Fibroblast of skin of abdomen (primary cell): Measurements from ENCODE around the gene LENG8. TPM values are rescaled to one million over a fixed set of nuclear protein-coding genes. Genes with fewer than 3 reads are reported as not detected.

Experiments used
- DNase-seq: peaks from one replicate; pipeline ENCODE4 v3.0.0-alpha.2; 2013
- polyA plus RNA-seq, 2 experiments: library from polyadenylated mRNA; unstranded; fragments of 120-200 nt; gene quantifications; one replicate each; pipeline ENCODE4 v1.2.1, GENCODE V29; 2013; ENCODE audit not compliant: insufficient read length in 2 of 2

The LENG8 gene
- polyA plus RNA-seq (2013, experiment 1 of 2; ENCODE audit: insufficient read length), result 122 TPM
- polyA plus RNA-seq (2013, experiment 2 of 2; ENCODE audit: insufficient read length), result 116 TPM

GRCh38 chr19:54448774-54449700, at the start of gene LENG8:
LENG8 (plus strand) TSS chr19:54449199; CDS start chr19:54451345, 2,146 bp downstream.
- DNase-seq, result peak; percentile 98

- no peak for DNase-seq
Observed at GRCh38 chr19:54400913-54401312, 48.1 kb upstream of the LENG8 start.

GRCh38 chr19:54403054-54403453, 45.9 kb upstream of the LENG8 start:
- no peak for DNase-seq

GRCh38 chr19:54405628-54406027, 43.4 kb upstream of the LENG8 start:
- no peak for DNase-seq

- no peak for DNase-seq
Observed at GRCh38 chr19:54407780-54408179, 41.2 kb upstream of the LENG8 start.

- no peak for DNase-seq
Observed at GRCh38 chr19:54408456-54409026, 40.5 kb upstream of the LENG8 start.

- no peak for DNase-seq
Observed at GRCh38 chr19:54411033-54411432, 38.0 kb upstream of the LENG8 start.

- no peak for DNase-seq
Observed at GRCh38 chr19:54412877-54413276, 36.1 kb upstream of the LENG8 start.

GRCh38 chr19:54414156-54414555, 34.8 kb upstream of the LENG8 start:
- DNase-seq, result no peak

- no peak for DNase-seq
Observed at GRCh38 chr19:54415208-54415900, 33.6 kb upstream of the LENG8 start, which contains the start of gene TTYH1. TTYH1 (plus strand) TSS chr19:54415464; CDS start chr19:54415553, 89 bp downstream.

GRCh38 chr19:54415901-54416673, 32.9 kb upstream of the LENG8 start:
- no peak for DNase-seq

- no peak for DNase-seq
Observed at GRCh38 chr19:54416695-54417491, 32.1 kb upstream of the LENG8 start.

GRCh38 chr19:54418030-54418929, 30.7 kb upstream of the LENG8 start:
- no peak for DNase-seq

- DNase-seq, result no peak
Observed at GRCh38 chr19:54418930-54419800, 29.8 kb upstream of the LENG8 start.

GRCh38 chr19:54420068-54420382, 29.0 kb upstream of the LENG8 start:
- DNase-seq, result no peak

- DNase-seq, result no peak
Observed at GRCh38 chr19:54420383-54421168, 28.4 kb upstream of the LENG8 start.

- DNase-seq, result no peak
Observed at GRCh38 chr19:54421169-54421516, 27.9 kb upstream of the LENG8 start.

GRCh38 chr19:54421521-54421920, 27.5 kb upstream of the LENG8 start:
- no peak for DNase-seq

- DNase-seq, result no peak
Observed at GRCh38 chr19:54422136-54422535, 26.9 kb upstream of the LENG8 start.
